Lung (tissue), 12 donors: ENCODE results near the gene USP8. TPM values are rescaled to one million over a fixed set of nuclear protein-coding genes. Genes with fewer than 3 reads are reported as not detected.
"Not testable (repeated sequence)": the region's sequence is repeated elsewhere in the genome, so short reads cannot be mapped to it uniquely, and the experiment has no call there.

Experiments
- ATAC-seq: fragments of 200-7000 bp; cut with Tn5 transposase; one replicate; pipeline ENCODE4 v1.9.1; 2020; ENCODE audit warnings: moderate number of reproducible peaks; ENCODE audit not compliant: insufficient read depth, low FRiP score
- DNase-seq, 3 donors: peaks; one replicate each; pipeline ENCODE4 v3.0.0-alpha.2; 2013 to 2017
- H3K27ac ChIP-seq, 2 donors: one replicate each; pipeline ENCODE4 v1.5.1; 2013; ENCODE audit warnings: mild to moderate bottlenecking in 2 of 2, moderate library complexity in 2 of 2, control low read depth in 1 of 2, inconsistent platforms in 1 of 2, low read depth in 1 of 2, low read length in 1 of 2
- H3K27me3 ChIP-seq, 3 donors: one replicate each; pipeline ENCODE4 v1.5.1; 2013; ENCODE audit warnings: low read length in 2 of 3; ENCODE audit not compliant: control insufficient read depth in 3 of 3, insufficient read depth in 3 of 3
- H3K36me3 ChIP-seq, 4 donors: one replicate each; pipeline ENCODE4 v1.5.1; 2013; ENCODE audit warnings: low read length in 4 of 4, mild to moderate bottlenecking in 1 of 4, moderate library complexity in 1 of 4; ENCODE audit not compliant: control insufficient read depth in 4 of 4, insufficient read depth in 4 of 4
- H3K4me1 ChIP-seq, 5 donors: one replicate each; pipeline ENCODE4 v1.5.1; 2013; ENCODE audit warnings: low read length in 5 of 5, mild to moderate bottlenecking in 2 of 5, moderate library complexity in 1 of 5; ENCODE audit not compliant: control insufficient read depth in 5 of 5, insufficient read depth in 5 of 5
- H3K4me3 ChIP-seq: one replicate; pipeline ENCODE4 v1.5.1; 2013; ENCODE audit warnings: mild to moderate bottlenecking, control low read depth, moderate library complexity
- H3K9ac ChIP-seq, 2 donors: one replicate each; pipeline ENCODE4 v1.5.1; 2013; ENCODE audit warnings: low read length in 2 of 2, control low read depth in 1 of 2; ENCODE audit not compliant: insufficient read depth in 1 of 2
- H3K9me3 ChIP-seq, 4 donors: one replicate each; pipeline ENCODE4 v1.5.1; 2013; ENCODE audit warnings: low read length in 3 of 4, mild to moderate bottlenecking in 1 of 4, moderate library complexity in 1 of 4; ENCODE audit not compliant: control insufficient read depth in 4 of 4, insufficient read depth in 3 of 4
- CTCF ChIP-seq: IDR thresholded peaks from 2 replicates; pipeline ENCODE4 v1.5.1; 2012; ENCODE audit warnings: mild to moderate bottlenecking; ENCODE audit errors: control extremely low read depth, extremely low read depth
- WGBS, 2 donors: extraction: QIAGEN DNeasy Blood & Tissue Kit; methylation state at CpG; one replicate each; pipeline ENCODE4 v1.1.7; 2013; 5-methylcytosine and 5-hydroxymethylcytosine counted together
- polyA plus RNA-seq, 2 donors: library from polyadenylated mRNA; stranded (reverse); fragments of 200-250 nt; gene quantifications; one replicate each; pipeline ENCODE4 v1.2.1, GENCODE V29; 2013
- total RNA-seq, 2 donors: library from RNA; depleted of rRNA in 1 of 2; stranded (reverse); fragments of >200 nt in 1 of 2; gene quantifications; one replicate each; pipeline ENCODE4 v1.2.1, GENCODE V29; 2014 to 2021
- donor health status: control.
- donor health status: control.
- donor health status: Bipolar disorder and iron deficiency.
- donor health status: healthy.
- donor health status: DM: yes; HTN: yes; CAD: no.

Gene USP8
- total and polyA plus RNA-seq, 4 donors, result 14.0 to 92.1 (median 41.3) TPM

- 56 to 79% methylated on average over 1 of the region's 1 CpG for WGBS, 2 donors
- no peak for ATAC-seq
- no peaks in the 10 kb centered on the region for H3K36me3 ChIP-seq
- H3K27ac ChIP-seq, result no peak overlapping the region
- no peak for DNase-seq
- no peak overlapping the region for H3K4me3 ChIP-seq
- TF ChIP-seq CTCF, result no peak
- H3K4me1 ChIP-seq, result no peaks in the 10 kb centered on the region
- H3K9ac ChIP-seq, result no peak overlapping the region
- no peaks in the 10 kb centered on the region for H3K9me3 ChIP-seq
- H3K27me3 ChIP-seq, result no peaks in the 10 kb centered on the region
Measured at GRCh38 chr15:50380089-50380488, 44.1 kb upstream of the USP8 start.

- Histone ChIP-seq H3K27ac (no peak overlapping the region), H3K9me3 (no peaks in the 10 kb centered on the region), H3K4me1 (no peaks in the 10 kb centered on the region), H3K4me3 (no peak overlapping the region), H3K36me3 (no peaks in the 10 kb centered on the region), H3K9ac (no peak overlapping the region), H3K27me3 (no peaks in the 10 kb centered on the region)
- DNase-seq (no peak), ATAC-seq (no peak)
- TF ChIP-seq CTCF, result no peak
- WGBS, 2 donors, result 69 to 80% methylated on average over 1 of the region's 1 CpG
Measured at GRCh38 chr15:50381438-50381837, 42.8 kb upstream of the USP8 start.

GRCh38 chr15:50382408-50382807 lies 41.8 kb upstream of the USP8 start:
- H3K9ac ChIP-seq, H3K36me3 ChIP-seq, H3K4me3 ChIP-seq, H3K4me1 ChIP-seq, H3K9me3 ChIP-seq, DNase-seq, H3K27me3 ChIP-seq, ATAC-seq, H3K27ac ChIP-seq: not testable (repeated sequence)
- 44 to 72% methylated on average over 5 of the region's 5 CpGs for WGBS, 2 donors

GRCh38 chr15:50390554-50391264 lies 33.5 kb upstream of the USP8 start:
- ATAC-seq (no peak), DNase-seq (no peak)
- 50% methylated on average over 4 of the region's 4 CpGs for WGBS, 2 donors

GRCh38 chr15:50391561-50391960 lies 32.6 kb upstream of the USP8 start:
- H3K9ac ChIP-seq, ATAC-seq, H3K36me3 ChIP-seq, H3K4me3 ChIP-seq, DNase-seq, H3K4me1 ChIP-seq, H3K27ac ChIP-seq, H3K27me3 ChIP-seq, H3K9me3 ChIP-seq: not testable (repeated sequence)
- WGBS, 2 donors, result 91 to 96% methylated on average over 4 of the region's 4 CpGs

More at GRCh38 chr15:50390554-50391264, 33.5 kb upstream of the USP8 start:
- Histone ChIP-seq H3K4me3 (no peak overlapping the region), H3K4me1 (no peaks in the 10 kb centered on the region), H3K27ac (no peak overlapping the region), H3K27me3 (no peaks in the 10 kb centered on the region), H3K9ac (no peak overlapping the region), H3K9me3 (no peaks in the 10 kb centered on the region), H3K36me3 (no peaks in the 10 kb centered on the region)
- no peak for TF ChIP-seq CTCF
